ENCODE measurements around the gene PDE4B. TPM values are rescaled to one million over a fixed set of nuclear protein-coding genes. Genes with fewer than 3 reads are reported as not detected.

The PDE4B gene
- total RNA-seq, 4 donors from 2014 or later: 11.2 to 49.5 (median 26.3) TPM

DNA sequence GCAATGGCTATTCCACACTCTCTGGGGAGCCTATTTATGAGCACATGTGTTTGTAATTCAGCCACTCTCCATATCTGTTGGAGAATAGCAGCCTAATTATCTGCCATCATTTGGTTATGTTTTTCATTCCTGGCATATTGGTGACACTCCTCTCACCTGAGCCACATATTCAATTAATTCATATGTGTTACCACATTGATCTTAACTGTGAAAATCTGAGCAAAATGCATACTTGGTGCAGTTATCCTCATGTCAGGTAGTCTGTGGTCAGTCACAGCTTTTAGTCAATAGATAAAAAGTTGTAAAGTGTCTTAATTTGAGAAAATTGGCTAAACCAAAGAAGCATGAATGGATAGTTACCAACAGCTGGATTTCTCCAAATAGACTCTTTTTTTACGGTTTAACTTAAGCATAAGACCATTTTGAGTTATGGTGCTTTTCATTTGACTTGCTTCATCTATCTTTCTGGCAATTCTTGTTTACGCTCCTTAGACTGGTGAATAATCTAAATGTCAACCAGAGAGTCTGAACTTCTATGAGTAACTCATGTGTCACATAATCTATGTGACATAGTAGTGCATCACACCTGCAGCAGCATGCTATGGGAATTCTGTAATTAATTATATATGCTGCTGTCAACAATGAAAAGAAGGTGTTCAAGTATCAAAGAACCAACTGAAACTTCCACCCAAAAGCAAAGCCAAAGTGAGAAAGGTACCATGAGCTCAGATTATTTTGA, 553.5 kb downstream of the PDE4B start:
- DNase-seq (ENCODE audit: low spot score) (no peak), ATAC-seq (ENCODE audit: low FRiP score) (no peak)
- TF ChIP-seq, protein P1, sequence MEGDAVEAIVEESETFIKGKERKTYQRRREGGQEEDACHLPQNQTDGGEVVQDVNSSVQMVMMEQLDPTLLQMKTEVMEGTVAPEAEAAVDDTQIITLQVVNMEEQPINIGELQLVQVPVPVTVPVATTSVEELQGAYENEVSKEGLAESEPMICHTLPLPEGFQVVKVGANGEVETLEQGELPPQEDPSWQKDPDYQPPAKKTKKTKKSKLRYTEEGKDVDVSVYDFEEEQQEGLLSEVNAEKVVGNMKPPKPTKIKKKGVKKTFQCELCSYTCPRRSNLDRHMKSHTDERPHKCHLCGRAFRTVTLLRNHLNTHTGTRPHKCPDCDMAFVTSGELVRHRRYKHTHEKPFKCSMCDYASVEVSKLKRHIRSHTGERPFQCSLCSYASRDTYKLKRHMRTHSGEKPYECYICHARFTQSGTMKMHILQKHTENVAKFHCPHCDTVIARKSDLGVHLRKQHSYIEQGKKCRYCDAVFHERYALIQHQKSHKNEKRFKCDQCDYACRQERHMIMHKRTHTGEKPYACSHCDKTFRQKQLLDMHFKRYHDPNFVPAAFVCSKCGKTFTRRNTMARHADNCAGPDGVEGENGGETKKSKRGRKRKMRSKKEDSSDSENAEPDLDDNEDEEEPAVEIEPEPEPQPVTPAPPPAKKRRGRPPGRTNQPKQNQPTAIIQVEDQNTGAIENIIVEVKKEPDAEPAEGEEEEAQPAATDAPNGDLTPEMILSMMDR (IDR thresholded peaks at IDR 0.05): no peak

DNA sequence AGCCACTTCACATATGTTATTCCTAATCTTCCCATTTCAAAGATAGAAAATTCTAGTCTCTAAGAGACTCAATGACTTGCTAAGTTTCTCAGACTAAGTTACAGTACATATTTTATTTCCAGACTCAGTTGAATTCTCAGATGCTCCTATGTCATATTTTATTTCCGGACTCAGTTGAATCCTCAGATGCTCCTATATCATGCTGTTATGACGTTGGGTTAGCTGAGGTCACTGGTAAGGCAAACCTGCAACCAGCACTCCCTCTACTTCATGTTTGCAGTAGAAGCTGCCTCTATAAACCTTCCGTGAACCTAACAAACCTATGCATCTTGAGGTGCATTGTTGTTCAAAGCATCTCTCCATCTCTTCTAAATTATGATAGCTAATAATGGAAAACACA, 554.2 kb downstream of the PDE4B start:
- TF ChIP-seq, protein P1 (IDR thresholded peaks at IDR 0.05): no peak
- DNase-seq (ENCODE audit: low spot score): no peak
- no peak for ATAC-seq (ENCODE audit: low FRiP score)

DNA sequence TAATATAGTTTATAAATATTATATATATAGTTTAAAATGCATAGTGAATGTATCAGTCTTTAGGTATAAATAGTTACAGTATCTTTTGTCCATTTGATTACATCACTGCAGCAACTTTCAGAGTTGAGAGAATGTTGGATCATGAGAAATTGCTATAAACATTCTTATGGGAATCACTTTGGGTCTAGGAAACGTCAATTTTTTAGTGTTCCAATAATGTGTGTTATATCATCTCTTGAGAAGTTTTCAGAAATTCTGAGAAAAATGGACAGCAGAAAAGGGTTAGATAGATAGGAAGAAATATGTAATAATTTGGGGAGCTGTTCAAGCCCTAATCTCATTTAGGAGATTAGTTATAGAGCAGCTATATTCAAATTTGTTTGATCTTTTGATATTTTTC, 556.1 kb downstream of the PDE4B start:
- DNase-seq (ENCODE audit: low spot score) (no peak), ATAC-seq (ENCODE audit: low FRiP score) (no peak)
- TF ChIP-seq, protein P1 (IDR thresholded peaks at IDR 0.05): no peak

DNA sequence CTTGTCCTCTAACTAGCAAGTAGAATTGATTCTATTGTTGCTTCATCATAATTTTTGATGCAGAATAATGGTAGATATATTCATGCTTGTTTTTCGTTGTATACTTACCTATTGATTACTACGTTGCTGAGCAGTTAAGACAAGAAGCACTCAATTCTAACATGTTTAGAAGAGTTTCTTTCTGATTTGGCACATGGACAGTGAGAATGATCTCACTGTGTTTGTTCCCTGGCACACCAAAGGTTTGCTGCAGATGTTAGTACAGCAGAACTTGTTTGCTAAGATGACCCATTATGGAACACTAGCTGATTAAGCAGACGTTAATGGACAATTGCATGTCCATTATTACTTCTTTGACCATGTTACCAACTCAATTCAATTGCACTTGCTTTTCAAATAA, 556.5 kb downstream of the PDE4B start:
- no peak for DNase-seq (ENCODE audit: low spot score)
- TF ChIP-seq, protein P1 (IDR thresholded peaks at IDR 0.05): no peak
- no peak for ATAC-seq (ENCODE audit: low FRiP score)

DNA sequence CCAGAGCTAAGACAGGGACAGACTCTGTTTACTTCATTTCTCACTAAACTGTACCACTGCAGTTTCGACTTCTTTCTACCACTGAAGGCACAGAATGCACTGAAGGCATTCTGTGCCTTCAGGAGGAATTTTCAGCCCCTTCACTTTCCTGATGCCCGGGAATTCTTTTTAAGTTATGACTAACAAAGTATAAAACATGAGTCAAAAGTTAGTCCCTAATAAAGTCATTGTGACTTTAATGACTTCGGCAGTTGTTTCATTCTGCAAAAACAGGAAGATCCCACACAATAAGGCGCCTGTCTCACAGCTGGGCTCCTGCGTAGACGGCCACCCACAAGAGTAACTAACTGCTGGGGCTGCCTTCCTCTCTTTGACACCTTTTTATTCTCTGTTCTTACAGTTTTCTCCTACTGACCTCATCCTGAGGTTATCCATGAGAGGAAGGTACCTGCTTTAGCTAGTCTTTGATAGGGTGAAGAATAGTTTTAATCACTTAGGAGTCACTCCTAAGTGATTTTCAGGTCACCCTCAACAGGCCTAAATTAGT, 557.4 kb downstream of the PDE4B start:
- DNase-seq (ENCODE audit: low spot score): no peak
- TF ChIP-seq, protein P1 (IDR thresholded peaks at IDR 0.05): no peak

DNA sequence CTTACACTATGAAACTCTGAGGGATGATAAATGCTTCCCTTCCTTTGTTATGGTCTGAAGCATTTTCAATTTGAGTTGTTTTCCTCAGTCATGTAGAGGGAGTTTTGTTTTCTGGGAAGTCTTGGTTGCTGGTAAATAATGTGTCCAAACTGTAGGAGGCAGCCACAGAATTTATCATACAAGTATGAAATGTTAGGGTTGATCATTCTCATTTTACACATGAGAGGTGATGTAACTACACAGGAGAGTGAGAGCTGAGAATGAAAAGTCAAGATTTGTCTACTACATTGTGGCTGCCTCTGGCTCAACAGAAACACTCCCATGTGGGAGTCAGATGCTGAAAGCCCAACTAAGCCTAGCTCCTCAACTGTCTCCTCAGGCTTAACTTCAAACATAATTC, 558.8 kb downstream of the PDE4B start:
- TF ChIP-seq, protein P1 (IDR thresholded peaks at IDR 0.05): no peak
- ATAC-seq (ENCODE audit: low FRiP score) (peak; percentile 87), DNase-seq (ENCODE audit: low spot score) (no peak)

More for the DNA sequence above, 557.4 kb downstream of the PDE4B start:
- ATAC-seq (ENCODE audit: low FRiP score): no peak

DNA sequence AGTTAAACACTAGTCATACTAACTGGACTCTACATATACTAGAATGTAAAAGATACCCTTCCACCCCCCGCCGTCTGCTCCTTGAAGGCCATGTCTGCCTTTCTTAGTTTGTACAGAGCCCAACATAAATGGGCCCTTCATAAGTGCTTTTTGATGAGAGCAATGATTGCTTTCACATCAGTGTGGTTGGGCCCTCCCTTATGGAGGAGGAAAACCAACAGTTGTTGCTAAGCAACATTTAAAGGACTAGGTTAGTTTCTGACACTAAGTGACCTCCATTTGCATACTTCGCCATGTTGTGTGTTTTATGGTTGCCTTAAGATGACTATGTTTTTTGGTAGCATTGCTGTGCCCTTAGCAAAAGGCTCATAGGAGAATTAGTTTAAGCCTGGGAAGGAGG, 559.2 kb downstream of the PDE4B start:
- DNase-seq (ENCODE audit: low spot score): no peak
- TF ChIP-seq, protein P1 (IDR thresholded peaks at IDR 0.05): no peak
- ATAC-seq (ENCODE audit: low FRiP score): no peak

Measured in omental fat pad (tissue), 4 donors.